NCI-H1930 (cell line): ENCODE results near the gene RAVER2.
"Not testable (repeated sequence)": the region's sequence is repeated elsewhere in the genome, so short reads cannot be mapped to it uniquely, and the experiment has no call there.

Source experiments
- DNase-seq, 2 experiments: peaks; one replicate each; lab custom pipeline; 2025; lab: John Stamatoyannopoulos, UW

RAVER2 gene

GRCh38 chr1:64814427-64814826, 69.6 kb downstream of the RAVER2 start:
- no peak for DNase-seq

GRCh38 chr1:64817364-64817763, 72.5 kb downstream of the RAVER2 start:
- DNase-seq = not testable (repeated sequence)

- DNase-seq = not testable (repeated sequence)
Observed at GRCh38 chr1:64820572-64820971, 75.7 kb downstream of the RAVER2 start.

GRCh38 chr1:64822621-64823020, 77.7 kb downstream of the RAVER2 start:
- no peak for DNase-seq

GRCh38 chr1:64823691-64824476, 79.0 kb downstream of the RAVER2 start:
- peak; percentile 27 to 67 for DNase-seq

- DNase-seq = no peak
Observed at GRCh38 chr1:64826991-64827390, 82.1 kb downstream of the RAVER2 start.

- no peak for DNase-seq
Observed at GRCh38 chr1:64828829-64829228, 84.0 kb downstream of the RAVER2 start.

GRCh38 chr1:64829411-64830029, 84.6 kb downstream of the RAVER2 start:
- no peak for DNase-seq

- DNase-seq = no peak
Observed at GRCh38 chr1:64830030-64830651, 85.3 kb downstream of the RAVER2 start.

- no peak for DNase-seq
Observed at GRCh38 chr1:64834734-64835133, 89.9 kb downstream of the RAVER2 start.

GRCh38 chr1:64836802-64837201, 91.9 kb downstream of the RAVER2 start:
- no peak for DNase-seq

- DNase-seq = no peak
Observed at GRCh38 chr1:64838486-64838885, 93.6 kb downstream of the RAVER2 start.

- DNase-seq = no peak
Observed at GRCh38 chr1:64839261-64839660, 94.4 kb downstream of the RAVER2 start.

GRCh38 chr1:64839732-64840405, 95.0 kb downstream of the RAVER2 start:
- DNase-seq = no peak

GRCh38 chr1:64841330-64842065, 96.6 kb downstream of the RAVER2 start:
- DNase-seq = no peak

GRCh38 chr1:64842224-64842623, 97.3 kb downstream of the RAVER2 start:
- no peak for DNase-seq

- DNase-seq = no peak
Observed at GRCh38 chr1:64843675-64844074, 98.8 kb downstream of the RAVER2 start.

- DNase-seq = no peak
Observed at GRCh38 chr1:64844175-64844574, 99.3 kb downstream of the RAVER2 start.

GRCh38 chr1:64844609-64845008, 99.7 kb downstream of the RAVER2 start:
- DNase-seq = no peak

GRCh38 chr1:64845831-64846425, 101.1 kb downstream of the RAVER2 start:
- no peak for DNase-seq
